GM23248 (cell line): ENCODE measurements around the gene DNAAF8. TPM values are rescaled to one million over a fixed set of nuclear protein-coding genes. Genes with fewer than 3 reads are reported as not detected.

Experiments used
- DNase-seq: peaks from one replicate; pipeline ENCODE4 v3.0.0-alpha.2; 2015
- H2AFZ ChIP-seq: fragments of 200-600 bp; sonication (generic); 2 replicates; pipeline ENCODE4 v1.6.1; 2016; ENCODE audit warnings: antibody characterized with exemption
- H3F3A ChIP-seq: fragments of 200-600 bp; sonication (generic); 2 replicates; pipeline ENCODE4 v1.6.1; 2016; ENCODE audit warnings: mild to moderate bottlenecking, antibody characterized with exemption, mixed run types; ENCODE audit not compliant: insufficient read depth
- H3K27ac ChIP-seq: fragments of 200-600 bp; sonication (generic); 2 replicates; pipeline ENCODE4 v1.5.1; 2016; ENCODE audit warnings: mild to moderate bottlenecking
- H3K27me3 ChIP-seq: fragments of 200-600 bp; sonication (generic); replicated peaks from 2 replicates; pipeline ENCODE4 v1.6.1; 2016; ENCODE audit warnings: mild to moderate bottlenecking; ENCODE audit not compliant: insufficient read depth
- H3K36me3 ChIP-seq: fragments of 200-600 bp; sonication (generic); 2 replicates; pipeline ENCODE4 v1.6.1; 2016; ENCODE audit warnings: low read depth, mild to moderate bottlenecking
- H3K4me1 ChIP-seq: fragments of 200-600 bp; sonication (generic); 2 replicates; pipeline ENCODE4 v1.6.1; 2016; ENCODE audit warnings: mild to moderate bottlenecking; ENCODE audit not compliant: insufficient read depth
- H3K4me2 ChIP-seq: fragments of 200-600 bp; sonication (generic); one replicate; pipeline ENCODE4 v1.6.1; 2016; ENCODE audit warnings: mild to moderate bottlenecking; ENCODE audit not compliant: unreplicated experiment
- H3K4me3 ChIP-seq: fragments of 200-600 bp; sonication (generic); 2 replicates; pipeline ENCODE4 v1.5.1; 2016; ENCODE audit warnings: mild to moderate bottlenecking
- H3K79me2 ChIP-seq: fragments of 200-600 bp; sonication (generic); 2 replicates; pipeline ENCODE4 v1.6.1; 2016; ENCODE audit warnings: mild to moderate bottlenecking; ENCODE audit not compliant: insufficient read depth
- H3K9ac ChIP-seq: fragments of 200-600 bp; sonication (generic); 2 replicates; pipeline ENCODE4 v1.6.1; 2016; ENCODE audit warnings: mild to moderate bottlenecking
- H3K9me2 ChIP-seq: fragments of 200-600 bp; sonication (generic); 2 replicates; pipeline ENCODE4 v1.6.1; 2016; ENCODE audit warnings: mixed run types, mild to moderate bottlenecking, moderate library complexity; ENCODE audit not compliant: insufficient read depth
- H3K9me3 ChIP-seq: fragments of 200-600 bp; sonication (generic); one replicate; pipeline ENCODE4 v1.6.1; 2017; ENCODE audit warnings: low read depth
- H4K20me1 ChIP-seq: fragments of 200-600 bp; sonication (generic); 2 replicates; pipeline ENCODE4 v1.6.0; 2016; ENCODE audit not compliant: insufficient read depth
- EZH2 ChIP-seq: fragments of 200-600 bp; sonication (generic); IDR thresholded peaks from 2 replicates; pipeline ENCODE4 v1.6.1; 2018; ENCODE audit warnings: antibody characterized with exemption, mild to moderate bottlenecking; ENCODE audit not compliant: insufficient read depth, poor library complexity, severe bottlenecking
- EZH2phosphoT487 ChIP-seq: fragments of 200-600 bp; sonication (generic); IDR thresholded peaks from 2 replicates; pipeline ENCODE4 v1.6.1; 2018; ENCODE audit warnings: antibody characterized with exemption, moderate library complexity, mild to moderate bottlenecking, low read depth; ENCODE audit not compliant: insufficient read depth
- WGBS, 2 experiments: methylation state at CpG; one replicate each; pipeline ENCODE4 v1.1.6; 2015 to 2017; ENCODE audit warnings: low lambda C conversion rate in 2 of 2, low coverage in 1 of 2; ENCODE audit errors: missing lambda C conversion rate in 2 of 2; 5-methylcytosine and 5-hydroxymethylcytosine counted together
- in situ Hi-C: fragments of 300-500 bp; cut with MboI; formaldehyde crosslinking; loops from 2 replicates; pipeline ENCODE4 v1.15.0; 2020
- polyA plus RNA-seq: library from polyadenylated mRNA; unstranded; fragments of >200 nt; fragmentation: Nextera tagmentation; extraction: Ambion mirVana; gene quantifications from 2 replicates; pipeline ENCODE4 v1.2.1, GENCODE V29; 2016
- total RNA-seq: library from RNA; depleted of rRNA; stranded (reverse); fragments of >200 nt; shearing (Covaris generic); gene quantifications from 2 replicates; pipeline ENCODE4 v1.2.3, GENCODE V29; 2014

The DNAAF8 gene
- total and polyA plus RNA-seq, 2 experiments from 2014 or later = 0.86 to 1.7 TPM

DNA sequence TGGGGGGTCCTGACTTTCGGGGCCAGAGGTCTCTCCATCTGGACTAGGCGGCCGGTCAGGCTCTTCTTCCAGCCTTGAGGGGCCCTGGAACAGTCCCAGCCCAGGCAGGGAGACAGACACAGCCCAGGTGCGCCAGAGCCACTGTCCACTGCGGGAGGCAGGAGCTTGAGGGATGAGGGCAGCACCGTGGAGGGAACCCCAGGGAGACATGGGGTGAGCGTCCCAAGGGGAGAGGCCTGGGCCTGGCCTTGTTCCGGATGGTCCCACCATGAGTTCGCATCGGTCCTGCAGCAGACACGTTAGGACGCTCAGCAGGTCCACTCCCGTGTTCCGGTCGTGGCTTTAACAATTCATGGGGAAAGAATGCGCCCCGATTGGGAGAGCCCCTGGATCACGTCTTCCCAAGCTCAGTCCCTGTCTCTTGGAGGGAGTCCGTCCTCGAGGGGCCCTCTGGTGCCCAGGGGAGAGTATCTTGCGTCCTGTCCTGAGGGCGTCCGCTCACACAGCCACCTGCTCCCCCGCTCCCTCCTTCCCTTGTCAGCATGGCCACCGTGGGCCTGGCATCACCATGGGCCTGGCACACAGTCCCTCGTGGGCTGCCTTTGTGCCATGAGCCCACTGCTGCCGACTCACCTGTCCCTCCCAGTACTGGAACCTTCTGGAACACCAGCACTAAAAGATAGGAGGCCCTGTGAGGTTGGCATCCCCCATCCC, 47.7 kb upstream of the DNAAF8 start:
- Histone ChIP-seq H3K9me3 (no peaks in the 10 kb centered on the region), H3K4me3 (no peak overlapping the region), H3K4me2 (no peak overlapping the region), H3K9me2 (no peaks in the 10 kb centered on the region), H3K4me1 (no peaks in the 10 kb centered on the region), H3F3A (no peaks in the 10 kb centered on the region), H3K79me2 (no peaks in the 10 kb centered on the region), H2AFZ (no peak overlapping the region), H3K27me3 (no peaks in the 10 kb centered on the region), H3K27ac (no peak overlapping the region), H4K20me1 (no peaks in the 10 kb centered on the region), H3K9ac (no peak overlapping the region), H3K36me3 (no peaks in the 10 kb centered on the region; the same call in 1 of the 2 replicates)
- no peak for DNase-seq
- TF ChIP-seq EZH2phosphoT487 = no peak
- TF ChIP-seq EZH2 = no peak
- in situ Hi-C loops = no loop called here
- 89 to 93% methylated on average over 24 to 26 of the region's 27 CpGs for WGBS, 2 experiments

DNA sequence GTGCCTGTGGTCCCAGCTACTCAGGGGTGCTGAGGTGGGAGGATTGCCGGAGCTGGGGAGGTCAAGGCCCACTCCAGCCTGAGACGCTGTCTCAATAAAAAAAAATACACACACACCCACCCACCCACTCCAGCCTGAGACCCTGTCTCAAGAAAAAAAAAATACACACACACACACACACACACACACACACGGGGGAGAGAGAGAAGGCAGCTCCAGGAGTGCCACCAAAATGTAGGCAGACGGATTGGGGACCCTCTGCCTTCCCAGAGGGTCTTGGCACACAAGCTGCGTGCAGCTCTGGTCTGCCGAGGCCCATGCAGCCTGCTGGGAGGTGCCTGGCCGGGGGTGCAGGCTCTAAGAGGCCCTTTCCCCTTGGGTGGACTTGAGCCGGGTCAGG, 46.9 kb upstream of the DNAAF8 start:
- Histone ChIP-seq H3K27me3 (no peaks in the 10 kb centered on the region), H3K36me3 (no peaks in the 10 kb centered on the region), H3F3A (no peaks in the 10 kb centered on the region), H2AFZ (no peak overlapping the region), H3K27ac (no peak overlapping the region), H3K4me3 (no peak overlapping the region), H3K4me2 (no peak overlapping the region), H3K79me2 (no peaks in the 10 kb centered on the region), H3K4me1 (no peaks in the 10 kb centered on the region), H3K9me3 (no peaks in the 10 kb centered on the region), H3K9me2 (no peaks in the 10 kb centered on the region), H3K9ac (no peak overlapping the region), H4K20me1 (no peaks in the 10 kb centered on the region)
- in situ Hi-C loops = no loop called here
- 76 to 80% methylated on average over 5 to 7 of the region's 8 CpGs for WGBS, 2 experiments
- no peak for DNase-seq
- no peak for TF ChIP-seq EZH2phosphoT487
- TF ChIP-seq EZH2 = no peak

DNA sequence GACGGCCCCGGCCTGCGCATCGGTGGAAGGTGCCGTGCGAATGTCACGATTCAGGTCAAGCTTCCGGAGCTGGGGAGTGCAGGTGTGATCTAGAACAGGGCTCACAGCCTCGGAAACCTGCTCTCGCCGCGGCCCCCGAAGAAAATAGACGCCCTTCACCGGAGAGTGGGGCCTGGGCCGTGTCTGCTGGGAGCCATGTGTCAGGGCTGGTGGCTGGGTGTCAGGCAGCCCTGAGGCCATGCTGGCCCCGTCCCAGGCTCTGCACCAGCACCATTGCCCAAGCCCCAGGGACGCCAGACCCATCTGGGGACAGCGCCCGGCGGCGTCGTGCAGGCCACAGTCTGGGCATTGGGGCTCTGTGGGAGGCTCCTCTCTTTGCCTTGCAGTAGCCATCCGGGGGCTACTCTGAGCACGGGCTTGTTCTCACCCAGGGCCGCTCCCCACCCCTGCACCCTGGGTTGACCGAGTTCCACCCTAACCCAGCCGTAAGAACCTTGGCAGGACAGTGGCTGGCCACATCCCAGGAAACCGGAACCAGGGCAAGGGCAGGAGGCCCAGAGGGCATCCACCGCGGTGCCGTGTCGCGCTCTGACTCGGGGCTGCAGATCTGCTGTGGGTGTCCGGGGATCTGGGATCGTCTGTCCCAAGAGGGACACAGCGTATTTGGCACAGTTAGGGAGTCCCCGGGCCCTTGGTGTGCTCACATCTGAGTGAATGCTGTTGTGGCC, 46.2 kb upstream of the DNAAF8 start:
- H2AFZ ChIP-seq = no peak overlapping the region
- in situ Hi-C loops = no loop called here
- no peak for DNase-seq

DNA sequence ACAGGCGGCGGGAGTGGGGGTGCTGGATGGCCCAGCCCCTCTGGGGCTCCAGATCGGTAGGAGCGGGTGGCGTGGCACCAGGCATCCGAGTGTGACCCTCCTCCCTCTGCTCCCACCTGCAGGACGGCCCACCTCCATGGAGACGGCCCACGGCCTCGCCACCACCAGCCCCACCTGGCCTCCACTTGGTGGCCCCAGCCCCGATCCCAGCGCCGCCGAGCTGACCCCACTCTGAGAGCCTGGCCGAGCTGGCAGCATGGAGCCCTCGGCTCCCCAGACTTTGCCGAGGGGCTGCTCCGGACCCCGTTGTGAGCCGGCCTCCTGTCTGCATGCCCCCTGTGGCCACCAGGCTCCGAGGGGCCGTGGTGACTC, 45.7 kb upstream of the DNAAF8 start:
- H3K9me2 ChIP-seq = no peaks in the 10 kb centered on the region
- no peak for DNase-seq
- no peaks in the 10 kb centered on the region for H3F3A ChIP-seq
- no peak for TF ChIP-seq EZH2
- no peak for TF ChIP-seq EZH2phosphoT487
- H3K4me3 ChIP-seq = no peak overlapping the region
- in situ Hi-C loops = no loop called here
- H3K9me3 ChIP-seq = no peaks in the 10 kb centered on the region
- no peaks in the 10 kb centered on the region for H3K36me3 ChIP-seq
- no peaks in the 10 kb centered on the region for H3K79me2 ChIP-seq
- no peaks in the 10 kb centered on the region for H3K27me3 ChIP-seq
- no peak overlapping the region for H3K9ac ChIP-seq
- no peak overlapping the region for H3K4me2 ChIP-seq
- no peaks in the 10 kb centered on the region for H3K4me1 ChIP-seq
- H4K20me1 ChIP-seq = no peaks in the 10 kb centered on the region
- no peak overlapping the region for H3K27ac ChIP-seq
- no peak overlapping the region for H2AFZ ChIP-seq
- 94 to 98% methylated on average over 14 to 22 of the region's 22 CpGs for WGBS, 2 experiments

More for the DNA sequence above, 46.2 kb upstream of the DNAAF8 start:
- Histone ChIP-seq H3K4me2 (no peak overlapping the region), H3K9me2 (no peaks in the 10 kb centered on the region), H3K9me3 (no peaks in the 10 kb centered on the region), H3K4me3 (no peak overlapping the region), H3K36me3 (no peaks in the 10 kb centered on the region), H3K27ac (no peak overlapping the region), H3K79me2 (no peaks in the 10 kb centered on the region), H3K9ac (no peak overlapping the region), H3F3A (no peaks in the 10 kb centered on the region), H3K4me1 (no peaks in the 10 kb centered on the region), H4K20me1 (no peaks in the 10 kb centered on the region), H3K27me3 (no peaks in the 10 kb centered on the region)
- no peak for TF ChIP-seq EZH2phosphoT487
- TF ChIP-seq EZH2 = no peak
- 92 to 94% methylated on average over 35 to 39 of the region's 39 CpGs for WGBS, 2 experiments
